Fibroblast of mammary gland (primary cell): ENCODE measurements around the gene RHOF.
A peak's percentile ranks its signal among the peaks of the same experiment; 100 is the strongest.

Experiments
- DNase-seq: peaks from one replicate; pipeline ENCODE4 v3.0.0-alpha.2; 2010; ENCODE audit warnings: low read depth
- H3K4me3 ChIP-seq: 2 replicates; pipeline ENCODE4 v1.5.1; 2011; ENCODE audit warnings: low read depth, mild to moderate bottlenecking, low read length, moderate library complexity; ENCODE audit not compliant: control insufficient read depth
- CTCF ChIP-seq: conservative IDR thresholded peaks from 2 replicates; pipeline ENCODE4 v1.5.1; 2011; ENCODE audit warnings: low read depth, low read length, inconsistent platforms; ENCODE audit not compliant: control insufficient read depth, insufficient read depth

RHOF gene

DNA sequence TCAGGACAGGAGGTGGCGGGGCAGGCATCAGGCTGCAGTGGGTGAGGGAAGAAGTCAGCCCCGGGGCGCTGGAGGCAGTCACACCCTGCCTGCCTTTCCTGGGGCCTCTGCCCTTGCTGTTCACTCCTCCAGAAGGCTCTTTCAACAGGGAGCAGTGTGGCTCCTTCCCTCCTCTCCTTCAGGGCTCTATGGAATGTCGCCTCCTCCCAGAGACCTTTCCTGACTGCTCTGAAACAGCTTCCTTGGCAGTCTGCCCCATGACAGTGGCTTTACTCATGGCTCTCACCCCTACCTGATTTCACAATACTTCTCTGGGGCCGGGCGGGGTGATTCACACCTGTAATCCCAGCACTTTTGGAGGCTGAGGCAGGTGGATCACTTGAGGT, 7.1 kb downstream of the RHOF start:
- TF ChIP-seq CTCF, result no peak
- DNase-seq, result peak; percentile 94
- H3K4me3 ChIP-seq, result no peak overlapping the region

DNA sequence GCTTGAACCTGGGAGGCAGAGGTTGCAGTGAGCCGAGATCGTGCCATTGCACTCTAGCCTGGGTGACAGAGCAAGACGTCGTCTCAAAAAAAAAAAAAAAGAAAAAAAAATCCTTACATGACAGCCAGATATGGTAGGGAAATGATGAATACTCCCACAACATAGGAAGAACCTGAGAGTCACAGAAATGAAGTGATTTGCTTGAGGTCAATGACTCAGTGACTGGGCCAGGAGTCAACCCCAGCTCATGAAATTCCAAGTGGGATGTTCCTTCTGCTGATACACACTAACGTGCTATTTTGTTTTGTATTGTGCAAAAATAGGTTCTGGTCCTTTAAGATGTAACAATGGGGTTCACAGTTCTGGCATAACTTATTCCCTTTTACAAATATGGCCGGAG, 9.0 kb downstream of the RHOF start:
- H3K4me3 ChIP-seq, result no peak overlapping the region
- no peak for TF ChIP-seq CTCF
- peak; percentile 96 for DNase-seq

- no peak overlapping the region for H3K4me3 ChIP-seq
- no peak for TF ChIP-seq CTCF
- peak; percentile 70 for DNase-seq
Measured at GRCh38 chr12:121783766-121784165, 9.7 kb downstream of the RHOF start.

DNA sequence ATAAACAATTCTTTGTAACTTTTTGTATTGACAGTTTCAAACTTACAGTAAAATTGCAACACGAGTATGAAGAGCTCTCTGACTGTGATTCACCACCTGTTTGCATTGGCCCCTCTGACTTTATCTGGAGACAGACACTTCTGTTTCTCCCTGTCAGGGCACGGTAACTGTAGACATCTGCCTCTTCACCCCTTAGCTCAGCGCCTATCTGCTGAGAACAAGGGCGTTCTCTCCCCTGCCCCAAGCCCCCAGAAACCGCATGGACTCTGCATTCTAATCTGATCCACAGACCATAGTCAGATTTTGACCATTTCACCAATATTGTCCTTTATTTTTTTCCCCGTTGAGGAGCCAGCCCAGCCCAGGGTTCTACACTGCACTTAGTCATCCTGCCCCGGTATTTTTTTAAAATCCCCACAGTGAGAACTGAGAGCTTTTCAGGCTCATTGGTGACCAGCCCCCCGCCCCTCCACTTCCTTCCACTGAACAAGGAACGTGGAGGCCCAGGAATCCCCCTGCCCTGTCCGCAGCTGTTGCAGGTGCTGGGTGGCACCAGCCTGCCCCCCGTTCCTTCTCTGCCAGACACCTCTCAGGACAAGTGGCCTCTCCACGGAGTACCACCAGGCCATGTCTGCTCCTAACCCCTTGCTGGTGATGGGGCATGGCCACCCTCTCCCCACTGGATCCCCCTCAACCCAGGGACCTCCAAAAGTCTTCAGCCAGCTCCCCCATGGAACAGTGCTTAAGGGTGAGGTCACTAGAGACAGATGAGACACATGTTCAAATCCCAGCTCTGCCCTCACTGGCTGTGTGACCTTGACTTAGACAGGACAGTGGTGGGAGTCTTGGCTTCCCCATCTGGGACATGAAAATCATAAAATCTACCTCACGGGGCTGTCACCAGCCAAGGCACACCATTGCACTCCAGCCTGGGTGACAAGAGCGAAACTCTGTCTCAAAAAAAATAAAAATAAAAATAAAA, 11.2 kb downstream of the RHOF start:
- DNase-seq, result peak; percentile 63
- TF ChIP-seq CTCF, result no peak
- no peak overlapping the region for H3K4me3 ChIP-seq

DNA sequence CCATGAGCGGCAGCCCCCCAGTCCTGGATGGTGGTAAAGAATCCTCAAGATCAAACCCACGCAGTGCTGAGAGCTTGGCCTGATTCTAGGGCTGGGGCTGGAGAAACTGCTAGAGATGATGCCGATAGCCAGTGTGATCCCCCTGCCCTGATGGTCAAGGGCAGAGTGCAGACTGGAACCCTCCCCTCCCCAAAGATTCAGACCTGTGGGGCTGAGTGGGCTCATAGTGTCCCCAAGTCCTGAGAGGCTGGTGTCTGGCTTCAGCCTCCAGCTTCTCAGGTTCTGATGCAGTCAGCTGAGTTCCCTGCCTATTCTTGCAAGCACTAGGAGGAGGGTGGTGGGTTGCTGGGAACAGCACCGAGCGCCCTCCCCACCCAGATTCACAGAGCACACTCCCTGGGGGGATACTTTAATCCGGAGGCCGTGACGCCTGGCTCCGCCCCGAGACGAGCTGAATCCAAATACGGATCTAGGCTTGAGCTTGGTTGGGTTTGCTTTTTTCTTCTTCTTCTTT, 11.9 kb downstream of the RHOF start:
- no peak for DNase-seq
- H3K4me3 ChIP-seq, result no peak overlapping the region
- no peak for TF ChIP-seq CTCF

DNA sequence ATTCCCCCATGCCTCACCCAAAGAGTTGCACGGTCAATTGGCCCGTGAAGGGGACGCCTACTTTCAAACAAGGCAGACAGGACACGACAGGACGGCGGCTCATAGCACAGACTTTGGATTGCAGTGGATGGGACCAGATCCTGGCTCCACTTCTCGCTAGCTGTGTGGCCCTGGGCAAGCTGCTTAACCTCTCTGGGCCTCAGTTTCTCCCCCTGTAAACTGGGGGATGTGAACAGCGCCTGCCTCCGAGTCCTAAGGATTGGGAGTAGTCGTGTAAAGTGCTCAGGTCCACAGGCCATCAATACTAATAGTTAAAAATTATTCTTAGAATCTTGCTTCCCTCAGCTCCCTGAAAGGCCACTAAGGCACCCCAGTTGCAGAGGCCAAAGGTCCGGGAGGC, 13.1 kb downstream of the RHOF start:
- no peak for DNase-seq
- no peak overlapping the region for H3K4me3 ChIP-seq
- no peak for TF ChIP-seq CTCF
